ENCODE results near the gene CYSRT1.

The CYSRT1 gene

GRCh38 chr9:137273095-137273490, 48.1 kb downstream of the CYSRT1 start:
- DNase-seq: no peak

GRCh38 chr9:137273611-137274320, 48.8 kb downstream of the CYSRT1 start:
- no peak for DNase-seq

GRCh38 chr9:137275203-137275587, 50.2 kb downstream of the CYSRT1 start:
- DNase-seq: no peak
